T-cell (primary cell): ENCODE data around the gene ZNF835. TPM values are rescaled to one million over a fixed set of nuclear protein-coding genes. Genes with fewer than 3 reads are reported as not detected.

ENCODE experiments used
- ATAC-seq, 4 experiments: fragments of 200-7000 bp in 3 of 4; fragments of 150-1000 bp in 1 of 4; cut with Tn5 transposase; replicated peaks in 1 of 4; 1 replicate in 3 of 4; 2 replicates in 1 of 4; pipeline ENCODE4 v1.10.0; 2021; ENCODE audit warnings: moderate library complexity in 3 of 4, mild to moderate bottlenecking in 2 of 4, moderate number of reproducible peaks in 1 of 4
- CTCF ChIA-PET, 2 donors: fragments of 300-600 bp; sonication (Branson Sonifier 250); formaldehyde crosslinking; loops; one replicate each; lab custom pipeline; 2022; ENCODE audit warnings: antibody characterized with exemption in 2 of 2; lab: Charles Lee
- POLR2A ChIA-PET, 2 donors: fragments of 300-600 bp; sonication (Branson Sonifier 250); formaldehyde crosslinking; loops; one replicate each; lab custom pipeline; 2022; ENCODE audit warnings: antibody characterized with exemption in 2 of 2; lab: Charles Lee
- DNase-seq, 35 experiments: peaks; one replicate each; pipeline versions ENCODE4 v3.0.0 to v3.0.0-alpha.2; 2013 to 2023
- H3K27ac ChIP-seq: one replicate; pipeline ENCODE4 v1.5.1; 2013; ENCODE audit warnings: low read length
- H3K27me3 ChIP-seq, 2 experiments: replicated peaks in 1 of 2; 1 replicate in 1 of 2; 2 replicates in 1 of 2; pipeline versions ENCODE4 v1.6.1 to v1.7.0; 2013; ENCODE audit warnings: low read length in 1 of 2, mixed read lengths in 1 of 2; ENCODE audit not compliant: control insufficient read depth in 2 of 2, insufficient read depth in 2 of 2; ENCODE audit errors: extremely low read depth in 1 of 2
- H3K36me3 ChIP-seq, 2 donors: 1 replicate in 1 of 2; 2 replicates in 1 of 2; pipeline versions ENCODE4 v1.6.1 to v1.7.0; 2013; ENCODE audit warnings: low read length in 1 of 2; ENCODE audit not compliant: control insufficient read depth in 2 of 2, insufficient read depth in 1 of 2; ENCODE audit errors: extremely low read depth in 1 of 2
- H3K4me1 ChIP-seq, 2 experiments: 1 replicate in 1 of 2; 2 replicates in 1 of 2; pipeline versions ENCODE4 v1.6.1 to v1.7.0; 2013; ENCODE audit warnings: low read length in 2 of 2, mixed read lengths in 1 of 2; ENCODE audit not compliant: insufficient read depth in 2 of 2, control insufficient read depth in 1 of 2; ENCODE audit errors: extremely low read depth in 1 of 2
- H3K4me3 ChIP-seq, 2 donors: 1 replicate in 1 of 2; 2 replicates in 1 of 2; pipeline versions ENCODE4 v1.5.1 to v1.7.0; 2013; ENCODE audit warnings: mild to moderate bottlenecking in 2 of 2, low read length in 1 of 2, moderate library complexity in 1 of 2; ENCODE audit not compliant: control insufficient read depth in 1 of 2; ENCODE audit errors: extremely low read depth in 1 of 2
- H3K9me3 ChIP-seq: 2 replicates; pipeline ENCODE4 v1.7.0; 2013
- H3K27ac Mint-ChIP-seq, 2 donors: one replicate each; pipeline ENCODE4 v1.8.0; 2020 to 2021; ENCODE audit warnings: mild to moderate bottlenecking in 2 of 2, mixed read lengths in 2 of 2
- H3K27me3 Mint-ChIP-seq, 2 donors: one replicate each; pipeline ENCODE4 v1.8.0; 2021 to 2022; ENCODE audit warnings: mixed read lengths in 2 of 2
- H3K36me3 Mint-ChIP-seq: one replicate; pipeline ENCODE4 v1.8.0; 2021; ENCODE audit warnings: mixed read lengths
- H3K4me1 Mint-ChIP-seq, 3 donors: one replicate each; pipeline ENCODE4 v1.8.0; 2020 to 2022; ENCODE audit warnings: mixed read lengths in 3 of 3, mild to moderate bottlenecking in 1 of 3
- H3K4me3 Mint-ChIP-seq, 3 donors: one replicate each; pipeline ENCODE4 v1.8.0; 2020 to 2022; ENCODE audit warnings: mild to moderate bottlenecking in 3 of 3, mixed read lengths in 3 of 3, moderate library complexity in 3 of 3
- H3K9me3 Mint-ChIP-seq, 3 donors: one replicate each; pipeline ENCODE4 v1.8.0; 2020 to 2022; ENCODE audit warnings: mixed read lengths in 3 of 3
- WGBS: methylation state at CpG from one replicate; pipeline ENCODE4 v1.1.5; 2013; ENCODE audit warnings: missing lambda C conversion rate; ENCODE audit not compliant: insufficient coverage; 5-methylcytosine and 5-hydroxymethylcytosine counted together
- total RNA-seq, 35 experiments: library from RNA in 6 of 35; stranded (reverse) in 6 of 35; fragments of 120-200 nt in 1 of 35; gene quantifications; one replicate each; pipeline versions ENCODE4 v1.2.1 to v1.2.4 and lab custom pipeline; 2013 to 2026

The ZNF835 gene
- total RNA-seq, 5 donors from 2014 or later (not counting 1 experiment from before 2014, with no cell fraction given) = 0.28 to 11.7 (median 4.0) TPM

DNA sequence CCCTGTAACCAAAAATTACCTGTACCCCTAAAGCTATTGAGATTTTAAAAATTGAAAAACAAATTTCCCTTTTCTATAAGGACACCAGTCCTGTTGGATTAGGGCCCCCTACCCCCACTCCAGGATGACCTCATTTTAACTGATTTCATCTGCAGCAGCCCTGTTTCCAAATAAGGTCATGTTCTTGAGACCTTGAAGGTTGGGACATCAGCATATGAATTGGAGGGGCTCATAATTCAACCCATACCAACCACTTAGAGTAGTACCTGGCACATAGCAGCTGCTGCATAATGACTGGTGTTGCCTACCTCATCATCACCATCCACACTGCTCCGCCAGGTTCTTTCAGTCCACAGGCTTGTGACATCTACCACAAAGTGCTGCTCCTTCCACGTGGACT lies 58.8 kb downstream of the ZNF835 start:
- DNase-seq = no peak
- Mint-ChIP-seq H3K27ac (no peak overlapping the region), H3K4me3 (no peak overlapping the region), H3K36me3 (peaks cover 97% of the 10 kb centered on the region), H3K27me3 (no peaks in the 10 kb centered on the region), H3K9me3 (peaks cover 29 to 90% (median 69%) of the 10 kb centered on the region in 3 donors), H3K4me1 (no peaks in the 10 kb centered on the region)
- ChIA-PET POLR2A (no interaction called here), CTCF (no interaction called here)
- Histone ChIP-seq H3K27ac (no peak overlapping the region), H3K27me3 (no peaks in the 10 kb centered on the region), H3K4me1 (no peaks in the 10 kb centered on the region), H3K4me3 (no peak overlapping the region), H3K9me3 (peaks cover 17% of the 10 kb centered on the region), H3K36me3 (peaks cover 4 to 13% of the 10 kb centered on the region in 2 donors)
- no peak for ATAC-seq
- WGBS = 90% methylated on average over 2 of the region's 2 CpGs

Other genes starting within 250 kb of the ZNF835 start
- 1 to 10 TPM in 4 of 5 donors, under 1 TPM in 1; 0.56 to 5.2 (median 1.8) TPM for gene ZNF667, start 194.4 kb downstream of the ZNF835 start, total RNA-seq
- 1 to 10 TPM; 1.4 to 3.5 (median 2.2) TPM for gene ZNF471, start 163.9 kb downstream of the ZNF835 start, total RNA-seq
- 10 to 100 TPM in 2 of 5 donors, 1 to 10 TPM in 3; 4.2 to 12.2 (median 9.8) TPM for gene ZFP28, start 132.8 kb downstream of the ZNF835 start, total RNA-seq
- 1 to 10 TPM; 1.5 to 7.2 (median 5.8) TPM for gene ZNF470, start 104.3 kb downstream of the ZNF835 start, total RNA-seq
- gene ZNF71, start 76.5 kb downstream of the ZNF835 start, total RNA-seq = 10 to 100 TPM in 1 of 5 donors, 1 to 10 TPM in 4; 5.1 to 10.4 (median 9.3) TPM
- gene SMIM17, start 28.6 kb downstream of the ZNF835 start, total RNA-seq = not detected
- 1 to 10 TPM in 1 of 5 donors, under 1 TPM in 3, not detected in 1; 0.09 to 1.5 (median 0.49) TPM for gene PEG3, start 169.0 kb upstream of the ZNF835 start, total RNA-seq
- not detected for gene ZIM2, start 169.0 kb upstream of the ZNF835 start, total RNA-seq